GM18861 (cell line): ENCODE data around the gene SMARCC1.

Experiments used
- ATAC-seq: cut with Tn5 transposase; IDR thresholded peaks from one replicate; pipeline ENCODE4 v1.9.1; 2021; ENCODE audit not compliant: unreplicated experiment

SMARCC1 gene

GRCh38 chr3:47636921-47637320, 144.8 kb downstream of the SMARCC1 start:
- no peak for ATAC-seq

GRCh38 chr3:47636225-47636624, 145.5 kb downstream of the SMARCC1 start:
- no peak for ATAC-seq

GRCh38 chr3:47635536-47635935, 146.2 kb downstream of the SMARCC1 start:
- ATAC-seq: no peak

- ATAC-seq: no peak
These were observed 146.7 kb downstream of the SMARCC1 start for GRCh38 chr3:47634996-47635395.

DNA sequence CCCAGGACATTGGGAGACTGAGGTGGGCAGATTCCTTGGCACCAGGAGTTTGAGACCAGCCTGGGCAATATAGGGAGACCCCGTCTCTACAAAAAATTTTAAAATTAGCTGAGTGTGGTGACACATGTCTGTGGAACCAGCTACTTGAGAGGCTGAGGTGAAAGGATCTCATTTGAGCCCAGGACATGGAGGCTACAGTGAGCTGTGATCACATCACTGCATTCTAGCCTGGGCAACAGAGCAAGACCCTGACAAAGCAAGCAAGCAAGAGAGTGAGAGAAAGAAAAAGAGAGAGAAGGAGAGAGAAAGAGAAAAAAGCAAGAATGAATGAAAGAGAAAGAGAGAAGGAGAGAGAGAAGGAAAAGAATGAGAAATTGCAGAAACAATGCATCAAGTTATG, 150.9 kb downstream of the SMARCC1 start:
- ATAC-seq: no peak

- no peak for ATAC-seq
These were observed 151.9 kb downstream of the SMARCC1 start for GRCh38 chr3:47629770-47630169.

GRCh38 chr3:47628426-47628825, 153.3 kb downstream of the SMARCC1 start:
- ATAC-seq: no peak

DNA sequence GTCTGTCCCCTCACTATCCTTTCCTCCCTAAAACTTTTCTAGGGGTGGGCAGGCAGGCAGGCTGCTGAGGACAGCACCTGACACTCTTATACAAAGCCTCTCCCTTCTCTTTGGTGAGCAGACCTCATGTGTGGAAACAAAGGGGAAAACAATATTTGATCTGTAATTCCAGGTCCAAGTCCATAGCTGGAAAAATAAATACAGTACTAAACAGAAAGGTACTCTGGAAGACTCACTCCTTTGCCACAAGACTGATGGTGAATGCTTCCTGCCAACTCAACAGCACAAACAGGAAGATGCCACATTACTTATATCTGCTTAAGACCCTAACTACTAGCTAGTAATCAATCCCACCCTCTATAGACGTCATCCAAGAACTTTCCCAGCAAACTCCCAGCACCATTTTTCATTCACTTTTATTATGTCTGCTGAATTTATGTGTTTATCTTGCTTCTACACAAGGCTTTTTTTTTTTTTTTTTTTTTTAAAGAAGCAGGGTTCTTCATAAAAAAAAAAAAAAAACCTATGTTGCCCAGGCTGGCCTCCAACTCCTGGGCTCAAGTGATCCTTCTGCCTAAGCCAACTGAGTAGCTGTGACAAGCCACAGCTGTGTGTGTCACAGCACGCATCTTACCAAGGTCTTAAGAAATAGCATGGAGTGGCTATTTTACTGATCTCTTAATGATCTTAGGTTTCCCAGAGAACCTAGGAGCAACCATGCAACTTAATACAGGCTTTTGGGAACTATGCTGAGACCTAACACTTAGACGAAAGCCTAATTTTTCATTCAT, 158.8 kb downstream of the SMARCC1 start:
- no peak for ATAC-seq

GRCh38 chr3:47617086-47618010, 164.3 kb downstream of the SMARCC1 start:
- no peak for ATAC-seq

GRCh38 chr3:47614788-47615187, 166.9 kb downstream of the SMARCC1 start:
- no peak for ATAC-seq

GRCh38 chr3:47613722-47614121, 168.0 kb downstream of the SMARCC1 start:
- no peak for ATAC-seq

GRCh38 chr3:47612879-47613278, 168.8 kb downstream of the SMARCC1 start:
- ATAC-seq: no peak

GRCh38 chr3:47612178-47612577, 169.5 kb downstream of the SMARCC1 start:
- no peak for ATAC-seq

GRCh38 chr3:47611576-47611975, 170.1 kb downstream of the SMARCC1 start:
- no peak for ATAC-seq

DNA sequence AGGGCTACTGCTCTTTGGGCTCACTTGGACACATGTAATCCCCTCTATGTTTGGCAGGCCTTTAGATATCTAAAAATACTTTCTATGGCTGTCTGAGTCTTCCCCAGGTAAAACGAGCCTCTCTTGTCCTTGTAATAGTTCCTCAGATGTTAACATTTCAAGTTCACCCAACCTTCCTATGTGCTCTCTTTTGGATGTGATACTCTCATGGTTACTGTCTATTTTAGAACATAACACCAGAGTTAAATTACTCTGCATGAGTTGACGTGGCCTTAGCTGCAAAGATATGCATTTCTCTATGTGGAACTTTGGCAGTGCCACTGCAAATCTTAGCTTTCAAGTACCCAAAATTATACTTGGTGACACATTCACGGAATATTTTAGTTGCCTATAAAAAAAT, 171.1 kb downstream of the SMARCC1 start:
- ATAC-seq: no peak

GRCh38 chr3:47607335-47607734, 174.4 kb downstream of the SMARCC1 start:
- ATAC-seq: no peak

GRCh38 chr3:47606165-47606564, 175.5 kb downstream of the SMARCC1 start:
- ATAC-seq: no peak

GRCh38 chr3:47605652-47606051, 176.0 kb downstream of the SMARCC1 start:
- ATAC-seq: no peak

GRCh38 chr3:47604145-47604544, 177.5 kb downstream of the SMARCC1 start:
- ATAC-seq: no peak

- ATAC-seq: no peak
These were observed 178.4 kb downstream of the SMARCC1 start for GRCh38 chr3:47603332-47603731.

DNA sequence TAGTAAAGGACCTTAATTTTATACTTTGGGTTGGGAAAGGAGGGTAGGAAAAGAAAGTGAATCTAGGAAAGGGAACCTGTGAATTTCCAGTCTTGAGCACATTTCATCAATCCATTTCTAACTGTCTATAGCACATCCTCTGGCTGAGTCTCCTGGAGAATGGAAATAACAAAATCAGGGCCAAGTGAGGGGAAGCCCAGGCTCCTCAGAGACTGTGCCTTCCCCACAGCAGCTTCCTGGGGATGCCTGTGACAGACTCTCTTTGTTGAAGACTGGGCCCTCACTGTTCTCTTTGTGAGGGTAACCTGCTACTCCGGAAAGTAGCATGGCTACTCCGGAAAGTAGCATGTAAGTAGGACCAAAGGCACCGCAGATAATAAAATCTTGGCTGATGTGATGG, 180.4 kb downstream of the SMARCC1 start:
- ATAC-seq: no peak

DNA sequence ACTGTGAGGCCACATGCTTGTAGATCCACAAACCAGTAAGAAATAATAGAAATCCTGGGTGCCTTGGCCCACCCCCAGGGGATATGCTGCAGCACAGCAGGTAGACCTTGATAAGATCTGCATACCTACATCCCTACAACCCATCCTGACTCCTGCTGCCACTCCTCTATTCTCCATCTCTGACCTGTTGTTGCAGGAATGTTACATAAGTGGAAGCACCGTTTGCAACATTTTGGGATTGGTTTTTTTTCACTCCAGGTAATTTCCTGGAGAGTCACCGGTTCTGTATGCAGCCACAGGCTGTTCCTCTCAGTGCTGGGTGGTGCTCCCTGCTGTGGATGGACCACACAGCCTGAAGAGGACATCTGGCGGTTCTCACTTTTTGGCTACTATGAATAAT, 186.9 kb downstream of the SMARCC1 start:
- no peak for ATAC-seq
